HepG2 (cell line): ENCODE results near the gene AP4M1. TPM values are rescaled to one million over a fixed set of nuclear protein-coding genes. Genes with fewer than 3 reads are reported as not detected.

ENCODE experiments used
- ATAC-seq: fragments of 200-7000 bp; cut with Tn5 transposase; 3 replicates; pipeline ENCODE4 v1.9.1; 2020; ENCODE audit warnings: mild to moderate bottlenecking, moderate library complexity
- BruUV-seq: library from RNA; stranded (reverse); fragments of 400-500 nt; replicated peaks from 2 replicates; lab custom pipeline; 2021; lab: Mats Ljungman, UMichigan
- CTCF ChIA-PET: fragments of 300-600 bp; formaldehyde crosslinking; extraction: SDS; loops from one replicate; lab custom pipeline; 2021; ENCODE audit warnings: low total read pairs, inconsistent platforms, low intra/inter-chr PET ratio; lab: Yijun Ruan, JAX
- POLR2A ChIA-PET: fragments of 350-600 bp; sonication (Branson Sonifier 250); formaldehyde crosslinking; loops from one replicate; lab custom pipeline; 2020; ENCODE audit warnings: antibody characterized with exemption, inconsistent platforms; lab: Yijun Ruan, JAX
- DNase-seq: peaks from one replicate; pipeline ENCODE4 v3.0.0-alpha.2; 2015; ENCODE audit warnings: low spot score
- FAIRE-seq: peaks from 3 replicates; lab custom pipeline; 2011; peaks lifted over from hg19 to GRCh38; lab: Jason Lieb, UNC
- H2AFZ ChIP-seq: one replicate; pipeline ENCODE4 v1.6.1; 2011; ENCODE audit warnings: low read length, inconsistent platforms
- H3K27ac ChIP-seq: fragments of 300-600 bp; 3 replicates; pipeline ENCODE4 v1.8.0; 2011; ENCODE audit warnings: mixed run types, mild to moderate bottlenecking, mixed read lengths, low read length, inconsistent platforms; ENCODE audit not compliant: insufficient read depth; ENCODE audit errors: extremely low read length
- H3K27me3 ChIP-seq, 2 experiments: fragments of 200-600 bp in 1 of 2; 2 replicates in 1 of 2; 3 replicates in 1 of 2; pipeline versions ENCODE4 v1.6.0 to v1.8.0; 2011; ENCODE audit warnings: low read length in 2 of 2, mild to moderate bottlenecking in 2 of 2, moderate library complexity in 2 of 2, inconsistent platforms in 1 of 2; ENCODE audit not compliant: insufficient read depth in 2 of 2, control insufficient read depth in 1 of 2
- H3K36me3 ChIP-seq, 2 experiments: fragments of 200-600 bp in 1 of 2; replicated peaks in 1 of 2; 2 replicates in 1 of 2; 3 replicates in 1 of 2; pipeline versions ENCODE4 v1.5.1 to v1.8.0; 2011; ENCODE audit warnings: low read length in 2 of 2, inconsistent platforms in 1 of 2; ENCODE audit not compliant: insufficient read depth in 2 of 2, control insufficient read depth in 1 of 2
- H3K4me1 ChIP-seq: 2 replicates; pipeline ENCODE4 v1.5.1; 2012; ENCODE audit warnings: low read length, inconsistent platforms; ENCODE audit not compliant: insufficient read depth
- H3K4me2 ChIP-seq: 2 replicates; pipeline ENCODE4 v1.6.0; 2011; ENCODE audit warnings: low read depth, low read length, inconsistent platforms
- H3K4me3 ChIP-seq, 3 experiments: fragments of 200-600 bp in 1 of 3; sonication (generic), shearing (Covaris generic) in 1 of 3; replicated peaks in 1 of 3; 2 replicates each; pipeline ENCODE4 v1.5.1; 2011 to 2016; ENCODE audit warnings: low read length in 3 of 3, inconsistent platforms in 2 of 3, low read depth in 2 of 3, mild to moderate bottlenecking in 2 of 3, control low read depth in 1 of 3, mixed read lengths in 1 of 3; ENCODE audit not compliant: insufficient read depth in 1 of 3
- H3K79me2 ChIP-seq: one replicate; pipeline ENCODE4 v1.6.1; 2011; ENCODE audit warnings: low read length, inconsistent platforms; ENCODE audit not compliant: insufficient read depth
- H3K9ac ChIP-seq: 2 replicates; pipeline ENCODE4 v1.6.0; 2011; ENCODE audit warnings: mild to moderate bottlenecking, low read depth, low read length, inconsistent platforms; ENCODE audit not compliant: insufficient read depth
- H3K9me3 ChIP-seq: 2 replicates; pipeline ENCODE4 v1.5.1; 2012; ENCODE audit warnings: mild to moderate bottlenecking, low read length
- H4K20me1 ChIP-seq: 2 replicates; pipeline ENCODE4 v1.6.0; 2011; ENCODE audit warnings: inconsistent platforms, mild to moderate bottlenecking, low read length, moderate library complexity; ENCODE audit not compliant: insufficient read depth
- CSRNP2 ChIP-seq: sonication (generic); formaldehyde crosslinking; conservative IDR thresholded peaks from 2 replicates; pipeline ENCODE4 v1.8.0; 2022; ENCODE audit warnings: low read depth, missing genetic modification reagents
- HNF1A ChIP-seq, 2 experiments: sonication (generic) in 1 of 2; formaldehyde crosslinking in 1 of 2; IDR thresholded peaks; 2 replicates each; pipeline versions ENCODE4 v1.4.0 to v1.6.1; 2016 to 2020; ENCODE audit warnings: borderline replicate concordance in 1 of 2, low read depth in 1 of 2, mild to moderate bottlenecking in 1 of 2, missing genetic modification reagents in 1 of 2
- NR2C2 ChIP-seq: sonication (generic); formaldehyde crosslinking; IDR thresholded peaks from 2 replicates; pipeline ENCODE4 v1.4.0; 2020; ENCODE audit warnings: missing genetic modification reagents, mild to moderate bottlenecking, moderate library complexity, borderline replicate concordance
- PAF1 ChIP-seq: IDR thresholded peaks from 2 replicates; pipeline ENCODE4 v1.6.1; 2016; ENCODE audit warnings: missing genetic modification reagents, missing compliant biosample characterization
- POLR2A ChIP-seq, 2 experiments: IDR thresholded peaks; 2 replicates each; pipeline ENCODE4 v1.6.1; 2011; ENCODE audit warnings: low read depth in 2 of 2, low read length in 2 of 2, mild to moderate bottlenecking in 1 of 2, moderate library complexity in 1 of 2; ENCODE audit not compliant: insufficient read depth in 1 of 2
- RBM22 ChIP-seq: fragments of 200-400 bp; formaldehyde crosslinking; optimal IDR thresholded peaks from 2 replicates; pipeline ENCODE3; 2017; ENCODE audit warnings: mild to moderate bottlenecking, low read length, moderate library complexity
- ZBTB2 ChIP-seq: sonication (generic); formaldehyde crosslinking; IDR thresholded peaks from 2 replicates; pipeline ENCODE4 v1.8.0; 2022; ENCODE audit warnings: low read depth, missing genetic modification reagents
- ZFP90 ChIP-seq: sonication (generic); formaldehyde crosslinking; IDR thresholded peaks from 2 replicates; pipeline ENCODE4 v1.8.0; 2022; ENCODE audit warnings: missing genetic modification reagents, mild to moderate bottlenecking, inconsistent platforms, borderline replicate concordance
- ZNF10 ChIP-seq: sonication (generic); formaldehyde crosslinking; IDR thresholded peaks from 2 replicates; pipeline ENCODE4 v1.4.0; 2020; ENCODE audit warnings: mild to moderate bottlenecking, low read depth, missing genetic modification reagents, borderline replicate concordance
- ZNF143 ChIP-seq: sonication (generic); formaldehyde crosslinking; IDR thresholded peaks from 2 replicates; pipeline ENCODE4 v1.4.0; 2020; ENCODE audit warnings: missing genetic modification reagents
- ZNF607 ChIP-seq: sonication (generic); formaldehyde crosslinking; IDR thresholded peaks from 2 replicates; pipeline ENCODE4 v1.5.1; 2020; ENCODE audit warnings: missing genetic modification reagents, mild to moderate bottlenecking, borderline replicate concordance
- ZNF709 ChIP-seq: sonication (generic); formaldehyde crosslinking; IDR thresholded peaks from 2 replicates; pipeline ENCODE4 v1.5.0; 2020; ENCODE audit warnings: mild to moderate bottlenecking, missing genetic modification reagents
- WGBS: methylation state at CpG from one replicate; pipeline ENCODE4 v1.1.6; 2017; ENCODE audit warnings: low lambda C conversion rate; 5-methylcytosine and 5-hydroxymethylcytosine counted together
- in situ Hi-C: cut with HindIII; loops from 2 replicates; pipeline ENCODE4 v1.10.0; 2017; ENCODE audit warnings: low pct_unique_long_range_greater_than_20kb; ENCODE audit not compliant: extremely low pct_ligation_motif_present
- intact Hi-C: fragments of 100-400 bp; cut with micrococcal nuclease; formaldehyde crosslinking; loops from one replicate; pipeline ENCODE4 v1.10.0; 2022; ENCODE audit not compliant: unreplicated experiment
- polyA plus RNA-seq, 8 experiments: library from polyadenylated mRNA; depleted of rRNA in 3 of 8; stranded (reverse) in 7 of 8; unstranded in 1 of 8; fragments of >200 nt; fragmentation: Illumina TruSeq in 4 of 8; extraction: Trizol in 4 of 8; gene quantifications; 2 replicates each; pipeline versions ENCODE4 v1.2.1 to v1.2.3, GENCODE V29; 2011 to 2016; ENCODE audit warnings: low read depth in 4 of 8, missing spikeins in 1 of 8, mixed read lengths in 1 of 8; ENCODE audit not compliant: insufficient read depth in 1 of 8
- total RNA-seq, 5 experiments: library from RNA; depleted of rRNA; stranded (reverse); fragments of >200 nt; fragmentation: Illumina TruSeq; extraction: Trizol; gene quantifications; 2 replicates each; pipeline ENCODE4 v1.2.3, GENCODE V29; 2016; ENCODE audit warnings: low read depth in 1 of 5

Gene AP4M1
- total and polyA plus RNA-seq, 2 of the 13 experiments (the other 11 are each of a cell fraction or from before 2014, with no cell fraction given), result 6.3 to 9.7 TPM

- TF ChIP-seq POLR2A (IDR thresholded peaks at IDR 0.05; ENCODE audit: insufficient read depth in 1 of 2, low read depth in 2 of 2, low read length in 2 of 2), result peak in 1 of 2 experiments; percentile 32; a peak in 1 of 4 replicates
- TF ChIP-seq CSRNP2 (CRISPR knock-in tag), result no peak
- TF ChIP-seq RBM22, result peak; percentile 16
- no peak for TF ChIP-seq ZNF709 (CRISPR knock-in tag)
- TF ChIP-seq NR2C2, result peak; percentile 26; the same call in 1 of the 2 replicates
- no peak for TF ChIP-seq ZNF143
- peak; percentile 64; the same call in 1 of the 2 replicates for TF ChIP-seq PAF1 (CRISPR knock-in tag)
- TF ChIP-seq ZBTB2 (CRISPR knock-in tag), result no peak
- TF ChIP-seq, all 625 proteins: peak for 11
These were observed 35.8 kb upstream of the AP4M1 start (continued) for GRCh38 chr7:100065452-100066186.

- 93% methylated on average over 6 of the region's 7 CpGs for WGBS
- POLR2A ChIA-PET, result interaction anchor here (1.3 to 1.9 kb wide), 2 partner anchors 11 to 12 kb away, joined by 3 to 10 read pairs; no protein-coding TSS in a partner anchor
- BruUV-seq, result no TSS peak
- no peaks in the 10 kb centered on the region for H3K27me3 ChIP-seq
- no peak overlapping the region for H3K4me3 ChIP-seq
- no peaks in the 10 kb centered on the region for H3K9me3 ChIP-seq
- CTCF ChIA-PET, result no interaction called here
- H3K36me3 ChIP-seq, result peaks cover 17 to 41% of the 10 kb centered on the region in 2 experiments
- intact Hi-C loops (no loop called here), in situ Hi-C loops (no loop called here)
- no peak overlapping the region for H2AFZ ChIP-seq
- peak; percentile 30 for ATAC-seq
- H3K4me2 ChIP-seq, result no peak overlapping the region
- no peaks in the 10 kb centered on the region for H3K79me2 ChIP-seq
- H4K20me1 ChIP-seq, result no peaks in the 10 kb centered on the region; the same call in 1 of the 2 replicates
- H3K9ac ChIP-seq, result no peak overlapping the region
- no peak for DNase-seq
- no peak overlapping the region for H3K27ac ChIP-seq
- peaks cover 14% of the 10 kb centered on the region for H3K4me1 ChIP-seq
- no peak for FAIRE-seq
- no peak for TF ChIP-seq ZNF10
- TF ChIP-seq HNF1A (IDR thresholded peaks at IDR 0.05; ENCODE audit: low read depth), result no peak
- TF ChIP-seq HNF1A (CRISPR knock-in tag; IDR thresholded peaks at IDR 0.05; ENCODE audit: borderline replicate concordance), result no peak
- TF ChIP-seq ZFP90, result no peak
- no peak for TF ChIP-seq ZNF607
These were observed 34.5 kb upstream of the AP4M1 start for GRCh38 chr7:100066953-100067352.
